Nephron progenitor cell (in vitro differentiated cells): ENCODE data around the gene VAMP8.
A peak's percentile ranks its signal among the peaks of the same experiment; 100 is the strongest.

Source experiments
- DNase-seq: peaks from one replicate; pipeline ENCODE4 v3.0.0; 2021
- H3K27ac Mint-ChIP-seq: 2 replicates; pipeline ENCODE4 v1.8.0; 2021; ENCODE audit warnings: mild to moderate bottlenecking, moderate library complexity, mixed read lengths
- H3K27me3 Mint-ChIP-seq: 2 replicates; pipeline ENCODE4 v1.8.0; 2021; ENCODE audit warnings: mild to moderate bottlenecking, low read depth, mixed read lengths; ENCODE audit not compliant: poor library complexity
- H3K36me3 Mint-ChIP-seq: 2 replicates; pipeline ENCODE4 v1.8.0; 2021; ENCODE audit warnings: low read depth, mixed read lengths
- H3K4me1 Mint-ChIP-seq: 2 replicates; pipeline ENCODE4 v1.8.0; 2021; ENCODE audit warnings: mixed read lengths
- H3K4me3 Mint-ChIP-seq: 2 replicates; pipeline ENCODE4 v1.8.0; 2021; ENCODE audit warnings: mild to moderate bottlenecking, moderate library complexity, mixed read lengths
- H3K9me3 Mint-ChIP-seq: 2 replicates; pipeline ENCODE4 v1.8.0; 2021; ENCODE audit warnings: mild to moderate bottlenecking, moderate library complexity, mixed read lengths
- CTCF ChIP-seq: fragments of 200-600 bp; sonication (generic); IDR thresholded peaks from 2 replicates; pipeline ENCODE4 v1.5.0; 2021; ENCODE audit warnings: antibody characterized with exemption

Gene VAMP8

GRCh38 chr2:85596486-85597143 is 19.2 kb downstream of the VAMP8 start:
- no peaks in the 10 kb centered on the region for H3K9me3 Mint-ChIP-seq
- H3K4me3 Mint-ChIP-seq, result peak overlapping the region; percentile 100
- H3K27me3 Mint-ChIP-seq, result no peaks in the 10 kb centered on the region
- peaks cover 40% of the 10 kb centered on the region for H3K4me1 Mint-ChIP-seq
- H3K36me3 Mint-ChIP-seq, result no peaks in the 10 kb centered on the region
- H3K27ac Mint-ChIP-seq, result no peak overlapping the region
- TF ChIP-seq CTCF, result no peak
- DNase-seq, result no peak

- H3K27ac Mint-ChIP-seq, result no peak overlapping the region
- peak overlapping the region; percentile 100 for H3K4me3 Mint-ChIP-seq
- no peak for DNase-seq
- no peaks in the 10 kb centered on the region for H3K27me3 Mint-ChIP-seq
- H3K4me1 Mint-ChIP-seq, result peaks cover 43% of the 10 kb centered on the region
- no peak for TF ChIP-seq CTCF
- H3K9me3 Mint-ChIP-seq, result no peaks in the 10 kb centered on the region
- H3K36me3 Mint-ChIP-seq, result no peaks in the 10 kb centered on the region
Measured at GRCh38 chr2:85597241-85597640, 19.9 kb downstream of the VAMP8 start.

GRCh38 chr2:85598594-85599340 is 21.4 kb downstream of the VAMP8 start:
- Mint-ChIP-seq H3K4me1 (peaks cover 51% of the 10 kb centered on the region), H3K9me3 (no peaks in the 10 kb centered on the region), H3K27ac (peak overlapping the region; percentile 66), H3K36me3 (no peaks in the 10 kb centered on the region), H3K27me3 (no peaks in the 10 kb centered on the region), H3K4me3 (no peak overlapping the region)
- DNase-seq, result no peak
- no peak for TF ChIP-seq CTCF

GRCh38 chr2:85599468-85600234 is 22.3 kb downstream of the VAMP8 start:
- peaks cover 48% of the 10 kb centered on the region for H3K4me1 Mint-ChIP-seq
- no peaks in the 10 kb centered on the region for H3K9me3 Mint-ChIP-seq
- TF ChIP-seq CTCF, result no peak
- peak overlapping the region; percentile 66 for H3K27ac Mint-ChIP-seq
- H3K27me3 Mint-ChIP-seq, result no peaks in the 10 kb centered on the region
- no peaks in the 10 kb centered on the region for H3K36me3 Mint-ChIP-seq
- H3K4me3 Mint-ChIP-seq, result no peak overlapping the region
- DNase-seq, result no peak

GRCh38 chr2:85600235-85600575 is 22.8 kb downstream of the VAMP8 start:
- Mint-ChIP-seq H3K4me3 (no peak overlapping the region), H3K36me3 (no peaks in the 10 kb centered on the region), H3K27me3 (no peaks in the 10 kb centered on the region), H3K4me1 (peaks cover 49% of the 10 kb centered on the region), H3K27ac (peak overlapping the region; percentile 48), H3K9me3 (no peaks in the 10 kb centered on the region)
- no peak for DNase-seq
- no peak for TF ChIP-seq CTCF
